Measurements from ENCODE around the gene OSBPL3.

Gene OSBPL3

DNA sequence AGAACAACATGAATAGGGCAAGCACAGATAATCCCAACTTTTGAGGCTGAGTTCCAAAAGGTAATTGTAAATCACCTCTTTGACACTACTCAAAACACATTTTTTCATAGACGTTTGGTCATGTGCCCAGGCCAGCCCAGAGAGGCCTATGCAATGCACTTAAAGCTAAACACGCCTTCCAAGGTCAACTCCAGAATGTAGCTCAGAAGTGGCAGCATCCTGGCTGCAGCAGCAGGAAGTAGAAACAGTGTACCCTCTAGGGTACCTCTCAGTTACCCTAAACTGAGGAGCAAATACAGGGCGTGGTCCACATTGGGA is 58.7 kb downstream of the OSBPL3 start:
- POLR2A ChIA-PET = no interaction called here
- peaks cover 14% of the 10 kb centered on the region; the same call in 1 of the 2 replicates for H3K4me1 ChIP-seq (ENCODE audit: control insufficient read depth, insufficient read depth, low read length)

DNA sequence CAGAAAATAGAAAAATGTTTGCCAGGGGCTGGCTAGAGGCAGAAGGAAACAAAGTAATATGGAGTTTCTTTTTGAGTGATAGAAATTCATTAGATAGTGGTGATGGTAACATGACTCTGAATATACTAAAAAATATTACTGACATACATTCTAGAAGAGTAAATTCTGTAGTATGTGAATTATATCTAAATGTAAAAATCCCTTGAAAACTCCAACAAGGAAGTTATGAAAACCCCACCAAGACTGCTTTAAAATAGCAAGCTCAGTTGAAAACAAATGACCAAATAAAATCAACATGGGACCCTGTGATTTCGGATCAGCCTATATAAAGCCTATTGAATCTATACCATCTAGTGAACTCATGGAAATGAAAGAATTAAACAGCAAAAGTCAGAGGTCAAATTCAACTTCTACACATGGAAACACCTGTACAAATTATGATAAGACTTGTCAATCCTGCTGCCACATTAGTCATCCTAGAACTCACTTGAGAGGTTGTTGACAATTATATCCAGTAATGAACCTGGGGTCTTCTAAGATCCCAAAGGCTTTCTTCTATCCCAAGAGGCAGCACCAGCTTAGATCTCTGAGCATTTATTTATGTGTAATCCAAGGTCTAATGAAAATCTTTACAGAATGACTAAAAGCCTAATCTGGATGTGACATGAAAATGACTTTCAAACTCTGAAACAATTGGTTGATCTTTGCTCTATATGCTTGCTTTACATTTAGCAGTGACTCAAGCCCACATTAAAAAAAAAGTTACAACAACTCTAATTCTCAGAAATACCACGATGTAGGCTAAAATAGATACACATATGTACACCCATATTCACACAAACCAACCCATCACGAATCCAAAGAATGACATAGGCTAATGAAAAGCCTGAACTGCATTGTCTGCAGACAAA is 59.3 kb downstream of the OSBPL3 start:
- CTCF ChIA-PET = interaction anchor here (0.8 kb wide), 1 partner anchor 173 kb away, joined by 3 read pairs; no protein-coding TSS in a partner anchor
- POLR2A ChIA-PET = no interaction called here
- Histone ChIP-seq H3K36me3 (ENCODE audit: control insufficient read depth in 2 of 2, insufficient read depth in 1 of 2, low read length in 2 of 2) (no peaks in the 10 kb centered on the region), H3K4me3 (ENCODE audit: low read depth, low read length) (no peak overlapping the region), H3K4me1 (ENCODE audit: control insufficient read depth, insufficient read depth, low read length) (peaks cover 14% of the 10 kb centered on the region; the same call in 1 of the 2 replicates), H3K27ac (ENCODE audit: extremely low read depth, low read depth, low read length) (no peak overlapping the region), H3K9me3 (ENCODE audit: control insufficient read depth, insufficient read depth, low read depth, low read length) (no peaks in the 10 kb centered on the region)
- TF ChIP-seq ZNF571 (tag by site-specific recombination; IDR thresholded peaks at IDR 0.05) (no peak), GLI4 (tag by site-specific recombination; IDR thresholded peaks at IDR 0.05) (no peak), INSM2 (tag by site-specific recombination; IDR thresholded peaks at IDR 0.05) (no peak), HOXC10 (CRISPR knock-in tag; IDR thresholded peaks at IDR 0.05) (no peak), ZBTB7A (tag by site-specific recombination; IDR thresholded peaks at IDR 0.05; ENCODE audit: low read depth) (no peak), GLI2 (tag by site-specific recombination; IDR thresholded peaks at IDR 0.05; ENCODE audit: borderline replicate concordance, low read depth) (no peak), PRDM1 (tag by site-specific recombination; IDR thresholded peaks at IDR 0.05) (no peak), ZNF26 (tag by site-specific recombination; IDR thresholded peaks at IDR 0.05) (no peak), GLIS2 (tag by site-specific recombination; IDR thresholded peaks at IDR 0.05) (no peak), ZBTB20 (tag by site-specific recombination; IDR thresholded peaks at IDR 0.05) (no peak)
- TF ChIP-seq, protein P1, sequence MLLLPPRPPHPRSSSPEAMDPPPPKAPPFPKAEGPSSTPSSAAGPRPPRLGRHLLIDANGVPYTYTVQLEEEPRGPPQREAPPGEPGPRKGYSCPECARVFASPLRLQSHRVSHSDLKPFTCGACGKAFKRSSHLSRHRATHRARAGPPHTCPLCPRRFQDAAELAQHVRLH (tag by site-specific recombination; IDR thresholded peaks at IDR 0.05) = no peak
- TF ChIP-seq, protein P2, sequence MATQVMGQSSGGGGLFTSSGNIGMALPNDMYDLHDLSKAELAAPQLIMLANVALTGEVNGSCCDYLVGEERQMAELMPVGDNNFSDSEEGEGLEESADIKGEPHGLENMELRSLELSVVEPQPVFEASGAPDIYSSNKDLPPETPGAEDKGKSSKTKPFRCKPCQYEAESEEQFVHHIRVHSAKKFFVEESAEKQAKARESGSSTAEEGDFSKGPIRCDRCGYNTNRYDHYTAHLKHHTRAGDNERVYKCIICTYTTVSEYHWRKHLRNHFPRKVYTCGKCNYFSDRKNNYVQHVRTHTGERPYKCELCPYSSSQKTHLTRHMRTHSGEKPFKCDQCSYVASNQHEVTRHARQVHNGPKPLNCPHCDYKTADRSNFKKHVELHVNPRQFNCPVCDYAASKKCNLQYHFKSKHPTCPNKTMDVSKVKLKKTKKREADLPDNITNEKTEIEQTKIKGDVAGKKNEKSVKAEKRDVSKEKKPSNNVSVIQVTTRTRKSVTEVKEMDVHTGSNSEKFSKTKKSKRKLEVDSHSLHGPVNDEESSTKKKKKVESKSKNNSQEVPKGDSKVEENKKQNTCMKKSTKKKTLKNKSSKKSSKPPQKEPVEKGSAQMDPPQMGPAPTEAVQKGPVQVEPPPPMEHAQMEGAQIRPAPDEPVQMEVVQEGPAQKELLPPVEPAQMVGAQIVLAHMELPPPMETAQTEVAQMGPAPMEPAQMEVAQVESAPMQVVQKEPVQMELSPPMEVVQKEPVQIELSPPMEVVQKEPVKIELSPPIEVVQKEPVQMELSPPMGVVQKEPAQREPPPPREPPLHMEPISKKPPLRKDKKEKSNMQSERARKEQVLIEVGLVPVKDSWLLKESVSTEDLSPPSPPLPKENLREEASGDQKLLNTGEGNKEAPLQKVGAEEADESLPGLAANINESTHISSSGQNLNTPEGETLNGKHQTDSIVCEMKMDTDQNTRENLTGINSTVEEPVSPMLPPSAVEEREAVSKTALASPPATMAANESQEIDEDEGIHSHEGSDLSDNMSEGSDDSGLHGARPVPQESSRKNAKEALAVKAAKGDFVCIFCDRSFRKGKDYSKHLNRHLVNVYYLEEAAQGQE (tag by site-specific recombination; IDR thresholded peaks at IDR 0.05) = no peak

More for the DNA sequence above, 58.7 kb downstream of the OSBPL3 start:
- no peaks in the 10 kb centered on the region for H3K9me3 ChIP-seq (ENCODE audit: control insufficient read depth, insufficient read depth, low read depth, low read length)
- no peaks in the 10 kb centered on the region for H3K36me3 ChIP-seq (ENCODE audit: control insufficient read depth in 2 of 2, insufficient read depth in 1 of 2, low read length in 2 of 2)
- H3K4me3 ChIP-seq (ENCODE audit: low read depth, low read length) = no peak overlapping the region
- 0 out of 2 replicates have a peak, but pooled peaks have one; percentile 15 for TF ChIP-seq FEZF1 (tag by site-specific recombination; IDR thresholded peaks at IDR 0.05)
- TF ChIP-seq SCRT1 (tag by site-specific recombination; IDR thresholded peaks at IDR 0.05; ENCODE audit: borderline replicate concordance) = no peak
- TF ChIP-seq ZNF768 (tag by site-specific recombination; IDR thresholded peaks at IDR 0.05) = no peak
- TF ChIP-seq ZBTB7A (tag by site-specific recombination; IDR thresholded peaks at IDR 0.05; ENCODE audit: low read depth) = no peak
- TF ChIP-seq, protein P3, sequence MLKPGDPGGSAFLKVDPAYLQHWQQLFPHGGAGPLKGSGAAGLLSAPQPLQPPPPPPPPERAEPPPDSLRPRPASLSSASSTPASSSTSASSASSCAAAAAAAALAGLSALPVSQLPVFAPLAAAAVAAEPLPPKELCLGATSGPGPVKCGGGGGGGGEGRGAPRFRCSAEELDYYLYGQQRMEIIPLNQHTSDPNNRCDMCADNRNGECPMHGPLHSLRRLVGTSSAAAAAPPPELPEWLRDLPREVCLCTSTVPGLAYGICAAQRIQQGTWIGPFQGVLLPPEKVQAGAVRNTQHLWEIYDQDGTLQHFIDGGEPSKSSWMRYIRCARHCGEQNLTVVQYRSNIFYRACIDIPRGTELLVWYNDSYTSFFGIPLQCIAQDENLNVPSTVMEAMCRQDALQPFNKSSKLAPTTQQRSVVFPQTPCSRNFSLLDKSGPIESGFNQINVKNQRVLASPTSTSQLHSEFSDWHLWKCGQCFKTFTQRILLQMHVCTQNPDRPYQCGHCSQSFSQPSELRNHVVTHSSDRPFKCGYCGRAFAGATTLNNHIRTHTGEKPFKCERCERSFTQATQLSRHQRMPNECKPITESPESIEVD (tag by site-specific recombination; IDR thresholded peaks at IDR 0.05) = peak; percentile 22; the same call in 1 of the 2 replicates
- TF ChIP-seq MZF1 (tag by site-specific recombination; IDR thresholded peaks at IDR 0.05; ENCODE audit: borderline replicate concordance) = no peak
- H3K27ac ChIP-seq (ENCODE audit: extremely low read depth, low read depth, low read length) = no peak overlapping the region
- CTCF ChIA-PET = interaction anchor here (0.8 kb wide), 1 partner anchor 173 kb away, joined by 3 read pairs; no protein-coding TSS in a partner anchor

Data from HEK293 (cell line).